ENCODE data around the gene CD58. TPM values are rescaled to one million over a fixed set of nuclear protein-coding genes. Genes with fewer than 3 reads are reported as not detected.

CD58 gene
- total RNA-seq, 4 donors from 2014 or later, result 23.7 to 33.4 (median 28.0) TPM

- Histone ChIP-seq H3K9me3 (no peaks in the 10 kb centered on the region), H3K4me3 (no peak overlapping the region), H3K4me1 (peaks cover 25% of the 10 kb centered on the region), H3K36me3 (no peaks in the 10 kb centered on the region), H3K27me3 (no peaks in the 10 kb centered on the region), H3K27ac (no peak overlapping the region)
- no peak for DNase-seq (ENCODE audit: low spot score in 2 of 2)
- TF ChIP-seq EP300 (IDR thresholded peaks at IDR 0.05) (no peak), POLR2AphosphoS5 (IDR thresholded peaks at IDR 0.05) (no peak), POLR2A (IDR thresholded peaks at IDR 0.05) (no peak)
- TF ChIP-seq, protein P1, sequence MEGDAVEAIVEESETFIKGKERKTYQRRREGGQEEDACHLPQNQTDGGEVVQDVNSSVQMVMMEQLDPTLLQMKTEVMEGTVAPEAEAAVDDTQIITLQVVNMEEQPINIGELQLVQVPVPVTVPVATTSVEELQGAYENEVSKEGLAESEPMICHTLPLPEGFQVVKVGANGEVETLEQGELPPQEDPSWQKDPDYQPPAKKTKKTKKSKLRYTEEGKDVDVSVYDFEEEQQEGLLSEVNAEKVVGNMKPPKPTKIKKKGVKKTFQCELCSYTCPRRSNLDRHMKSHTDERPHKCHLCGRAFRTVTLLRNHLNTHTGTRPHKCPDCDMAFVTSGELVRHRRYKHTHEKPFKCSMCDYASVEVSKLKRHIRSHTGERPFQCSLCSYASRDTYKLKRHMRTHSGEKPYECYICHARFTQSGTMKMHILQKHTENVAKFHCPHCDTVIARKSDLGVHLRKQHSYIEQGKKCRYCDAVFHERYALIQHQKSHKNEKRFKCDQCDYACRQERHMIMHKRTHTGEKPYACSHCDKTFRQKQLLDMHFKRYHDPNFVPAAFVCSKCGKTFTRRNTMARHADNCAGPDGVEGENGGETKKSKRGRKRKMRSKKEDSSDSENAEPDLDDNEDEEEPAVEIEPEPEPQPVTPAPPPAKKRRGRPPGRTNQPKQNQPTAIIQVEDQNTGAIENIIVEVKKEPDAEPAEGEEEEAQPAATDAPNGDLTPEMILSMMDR (IDR thresholded peaks at IDR 0.05), result no peak
- 87% methylated on average over 8 of the region's 8 CpGs for WGBS
These were observed 11.5 kb downstream of the CD58 start for GRCh38 chr1:116559304-116559761.

- H3K27ac ChIP-seq, result no peak overlapping the region
- no peaks in the 10 kb centered on the region for H3K27me3 ChIP-seq
- no peaks in the 10 kb centered on the region for H3K36me3 ChIP-seq
- H3K4me1 ChIP-seq, result peaks cover 27% of the 10 kb centered on the region
- no peak for DNase-seq (ENCODE audit: low spot score in 2 of 2)
- TF ChIP-seq POLR2AphosphoS5 (IDR thresholded peaks at IDR 0.05) (no peak), POLR2A (IDR thresholded peaks at IDR 0.05) (no peak), EP300 (IDR thresholded peaks at IDR 0.05) (no peak)
- TF ChIP-seq, protein P1 (IDR thresholded peaks at IDR 0.05), result no peak
- no peaks in the 10 kb centered on the region for H3K9me3 ChIP-seq
- H3K4me3 ChIP-seq, result no peak overlapping the region
- WGBS, result 82% methylated on average over 1 of the region's 1 CpG
These were observed 12.3 kb downstream of the CD58 start for GRCh38 chr1:116558571-116558970.

- DNase-seq (ENCODE audit: low spot score in 2 of 2), result no peak
- Histone ChIP-seq H3K4me1 (peaks cover 31% of the 10 kb centered on the region), H3K9me3 (no peaks in the 10 kb centered on the region), H3K27ac (no peak overlapping the region), H3K4me3 (no peak overlapping the region), H3K36me3 (no peaks in the 10 kb centered on the region), H3K27me3 (no peaks in the 10 kb centered on the region)
- WGBS, result 82% methylated on average over 4 of the region's 4 CpGs
- TF ChIP-seq, protein P1 (IDR thresholded peaks at IDR 0.05), result no peak
- no peak for TF ChIP-seq EP300 (IDR thresholded peaks at IDR 0.05)
- TF ChIP-seq POLR2AphosphoS5 (IDR thresholded peaks at IDR 0.05), result no peak
- TF ChIP-seq POLR2A (IDR thresholded peaks at IDR 0.05), result no peak
These were observed 12.7 kb downstream of the CD58 start for GRCh38 chr1:116558140-116558549.

GRCh38 chr1:116557323-116557878, 13.4 kb downstream of the CD58 start:
- Histone ChIP-seq H3K9me3 (no peaks in the 10 kb centered on the region), H3K4me1 (peaks cover 32% of the 10 kb centered on the region), H3K4me3 (no peak overlapping the region), H3K27me3 (no peaks in the 10 kb centered on the region), H3K27ac (peak overlapping the region; percentile 63), H3K36me3 (no peaks in the 10 kb centered on the region)
- WGBS, result 87% methylated on average over 4 of the region's 4 CpGs
- no peak for DNase-seq (ENCODE audit: low spot score in 2 of 2)
- TF ChIP-seq POLR2A (IDR thresholded peaks at IDR 0.05) (no peak), EP300 (IDR thresholded peaks at IDR 0.05) (no peak), POLR2AphosphoS5 (IDR thresholded peaks at IDR 0.05) (no peak)

DNA sequence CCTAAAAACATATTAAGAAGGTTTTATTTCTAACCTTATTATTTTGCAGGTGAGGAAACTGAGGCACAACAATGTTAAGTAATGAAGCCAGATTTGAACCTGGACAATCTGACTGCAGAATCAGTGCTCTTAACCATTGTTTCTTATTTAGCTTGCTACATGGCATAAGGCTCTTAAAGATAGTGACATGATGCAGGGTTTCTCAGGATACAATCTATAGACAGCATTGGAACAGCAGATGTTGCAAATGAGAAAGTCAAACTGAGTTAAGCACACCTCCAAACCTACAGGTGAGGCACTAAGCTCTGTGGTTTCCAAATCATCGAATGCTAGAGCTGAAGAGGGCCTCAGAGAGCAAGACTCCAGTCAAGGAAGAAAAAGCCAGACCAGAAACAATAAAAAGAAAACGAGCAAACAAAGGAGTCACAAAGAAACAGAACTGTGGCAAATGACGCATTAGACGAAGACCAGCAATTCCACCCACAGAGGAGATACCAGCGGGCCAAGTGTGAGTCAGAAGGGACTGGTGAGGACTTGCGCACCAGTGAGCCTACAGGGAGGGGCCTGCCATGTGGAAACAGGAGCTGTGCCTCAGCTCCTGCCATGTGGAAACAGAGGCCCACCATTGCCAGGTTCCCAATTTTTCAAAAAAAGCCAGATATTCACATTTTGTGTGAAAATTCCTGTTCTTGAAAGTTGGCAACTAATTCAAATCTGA, 14.4 kb downstream of the CD58 start:
- H3K27ac ChIP-seq, result peak overlapping the region; percentile 63
- DNase-seq (ENCODE audit: low spot score in 2 of 2), result peak in 1 of 2 donors; percentile 79
- peak in 1 of 3 donors; percentile 33 for TF ChIP-seq POLR2AphosphoS5 (IDR thresholded peaks at IDR 0.05)
- TF ChIP-seq EP300 (IDR thresholded peaks at IDR 0.05), result no peak
- H3K4me1 ChIP-seq, result peaks cover 32% of the 10 kb centered on the region
- no peaks in the 10 kb centered on the region for H3K27me3 ChIP-seq
- H3K9me3 ChIP-seq, result no peaks in the 10 kb centered on the region
- H3K36me3 ChIP-seq, result no peaks in the 10 kb centered on the region
- no peak overlapping the region for H3K4me3 ChIP-seq
- 24% methylated on average over 6 of the region's 6 CpGs for WGBS

DNA sequence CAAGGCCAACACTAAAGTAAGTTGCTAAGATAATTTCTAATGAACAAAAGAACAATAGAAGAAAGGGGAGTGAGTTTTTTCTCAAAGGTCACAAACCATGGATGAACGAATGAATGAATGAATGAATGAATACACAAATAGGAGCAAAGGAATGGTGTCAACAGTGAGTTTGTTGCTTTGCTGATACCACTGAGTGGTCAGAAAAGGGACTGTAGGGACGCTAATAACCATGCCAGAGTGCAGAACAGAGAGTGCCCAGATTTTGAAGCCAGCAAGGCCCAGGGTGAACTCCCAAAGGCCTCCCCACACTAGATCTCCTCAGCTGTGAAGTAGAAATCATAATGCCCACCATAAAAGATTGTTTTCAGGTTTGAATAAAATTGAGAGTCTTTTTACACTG, 15.9 kb downstream of the CD58 start:
- no peak for DNase-seq (ENCODE audit: low spot score in 2 of 2)
- Histone ChIP-seq H3K27ac (no peak overlapping the region), H3K9me3 (no peaks in the 10 kb centered on the region), H3K4me1 (peaks cover 32% of the 10 kb centered on the region), H3K27me3 (no peaks in the 10 kb centered on the region), H3K4me3 (no peak overlapping the region), H3K36me3 (no peaks in the 10 kb centered on the region)
- whole genome bisulfite sequencing, result 96% methylated on average over 2 of the region's 2 CpGs
- TF ChIP-seq POLR2A (IDR thresholded peaks at IDR 0.05) (no peak), POLR2AphosphoS5 (IDR thresholded peaks at IDR 0.05) (no peak), EP300 (IDR thresholded peaks at IDR 0.05) (no peak)
- TF ChIP-seq, protein P1 (IDR thresholded peaks at IDR 0.05), result no peak

Measured in suprapubic skin (tissue), 4 donors.